GM23338 (cell line): ENCODE measurements around the gene ZFP62.

Source experiments
- CREB1 ChIP-seq: fragments of 250-450 bp; sonication (Bioruptor Pico); IDR thresholded peaks from 2 replicates; pipeline ENCODE4 v1.5.0; 2020; ENCODE audit warnings: low read depth, mild to moderate bottlenecking, moderate library complexity
- CTCF ChIP-seq, 2 experiments: fragments of 200-600 bp in 1 of 2; sonication (generic) in 1 of 2; conservative IDR thresholded peaks; 2 replicates each; pipeline versions ENCODE4 v1.5.1 to v1.6.1; 2016 to 2017; ENCODE audit warnings: antibody characterized with exemption in 2 of 2, low read depth in 2 of 2, mild to moderate bottlenecking in 2 of 2, moderate library complexity in 1 of 2
- ETS1 ChIP-seq: IDR thresholded peaks from 2 replicates; pipeline ENCODE4 v1.6.1; 2016; ENCODE audit warnings: antibody characterized with exemption
- EZH2 ChIP-seq: fragments of 200-600 bp; sonication (generic); IDR thresholded peaks from one replicate; pipeline ENCODE4 v1.8.0; 2017; ENCODE audit warnings: antibody characterized with exemption, mild to moderate bottlenecking, low read depth; ENCODE audit not compliant: unreplicated experiment
- EZH2phosphoT487 ChIP-seq: fragments of 200-600 bp; sonication (generic); IDR thresholded peaks from one replicate; pipeline ENCODE4 v1.8.1; 2018; ENCODE audit warnings: antibody characterized with exemption; ENCODE audit not compliant: unreplicated experiment
- JUNB ChIP-seq: IDR thresholded peaks from one replicate; pipeline ENCODE4 v1.6.1; 2016; ENCODE audit warnings: antibody characterized with exemption; ENCODE audit not compliant: unreplicated experiment
- NANOG ChIP-seq: IDR thresholded peaks from 2 replicates; pipeline ENCODE4 v1.6.1; 2016; ENCODE audit warnings: antibody characterized with exemption, borderline replicate concordance
- POLR2AphosphoS5 ChIP-seq: IDR thresholded peaks from 2 replicates; pipeline ENCODE4 v1.6.1; 2016; ENCODE audit warnings: antibody characterized with exemption, low read depth
- STAT1 ChIP-seq: IDR thresholded peaks from one replicate; pipeline ENCODE4 v1.6.1; 2016; ENCODE audit warnings: antibody characterized with exemption; ENCODE audit not compliant: unreplicated experiment
- ZNF114 ChIP-seq: fragments of 250-450 bp; sonication (Bioruptor Pico); IDR thresholded peaks from 2 replicates; pipeline ENCODE4 v1.5.0; 2020; ENCODE audit warnings: mild to moderate bottlenecking, moderate library complexity
- ZNF331 ChIP-seq: fragments of 250-450 bp; sonication (Bioruptor Pico); IDR thresholded peaks from 2 replicates; pipeline ENCODE4 v1.5.0; 2020; ENCODE audit warnings: low read depth, mild to moderate bottlenecking, moderate library complexity
- TF ChIP-seq, protein P1 (sequence below): IDR thresholded peaks from one replicate; pipeline ENCODE4 v1.6.1; 2018; ENCODE audit warnings: antibody characterized with exemption; ENCODE audit not compliant: unreplicated experiment
- TF ChIP-seq, protein P2 (sequence below): fragments of 250-450 bp; sonication (Bioruptor Pico); IDR thresholded peaks from 2 replicates; pipeline ENCODE4 v1.5.0; 2020; ENCODE audit warnings: mild to moderate bottlenecking, moderate library complexity

DNA sequence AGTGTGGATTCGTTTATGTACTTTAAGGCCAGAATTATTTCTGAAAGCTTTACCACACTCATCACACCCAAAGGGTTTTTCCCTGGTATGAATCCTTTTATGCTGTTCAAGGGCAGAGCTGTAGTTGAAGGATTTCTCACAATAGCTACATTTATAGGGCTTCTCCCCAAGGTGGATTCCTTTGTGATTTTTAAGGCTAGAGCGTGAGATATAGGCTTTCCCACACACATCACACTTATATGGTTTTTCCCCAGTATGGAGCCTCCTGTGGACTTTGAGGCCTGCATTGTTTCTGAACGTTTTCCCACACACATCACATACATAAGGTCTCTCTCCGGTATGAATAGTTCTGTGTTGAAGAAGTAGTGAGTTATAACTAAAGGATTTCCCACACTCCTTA, 11.2 kb downstream of the ZFP62 start:
- TF ChIP-seq POLR2AphosphoS5 (no peak), CTCF (conservative IDR thresholded peaks at IDR 0.05; ENCODE audit: low read depth in 2 of 2) (no peak), CREB1 (CRISPR knock-in tag) (no peak), EZH2 (no peak), ZNF331 (CRISPR knock-in tag) (no peak), JUNB (no peak), EZH2phosphoT487 (no peak), ZNF114 (CRISPR knock-in tag) (no peak), NANOG (no peak), ETS1 (no peak), STAT1 (no peak)
- TF ChIP-seq, protein P1, sequence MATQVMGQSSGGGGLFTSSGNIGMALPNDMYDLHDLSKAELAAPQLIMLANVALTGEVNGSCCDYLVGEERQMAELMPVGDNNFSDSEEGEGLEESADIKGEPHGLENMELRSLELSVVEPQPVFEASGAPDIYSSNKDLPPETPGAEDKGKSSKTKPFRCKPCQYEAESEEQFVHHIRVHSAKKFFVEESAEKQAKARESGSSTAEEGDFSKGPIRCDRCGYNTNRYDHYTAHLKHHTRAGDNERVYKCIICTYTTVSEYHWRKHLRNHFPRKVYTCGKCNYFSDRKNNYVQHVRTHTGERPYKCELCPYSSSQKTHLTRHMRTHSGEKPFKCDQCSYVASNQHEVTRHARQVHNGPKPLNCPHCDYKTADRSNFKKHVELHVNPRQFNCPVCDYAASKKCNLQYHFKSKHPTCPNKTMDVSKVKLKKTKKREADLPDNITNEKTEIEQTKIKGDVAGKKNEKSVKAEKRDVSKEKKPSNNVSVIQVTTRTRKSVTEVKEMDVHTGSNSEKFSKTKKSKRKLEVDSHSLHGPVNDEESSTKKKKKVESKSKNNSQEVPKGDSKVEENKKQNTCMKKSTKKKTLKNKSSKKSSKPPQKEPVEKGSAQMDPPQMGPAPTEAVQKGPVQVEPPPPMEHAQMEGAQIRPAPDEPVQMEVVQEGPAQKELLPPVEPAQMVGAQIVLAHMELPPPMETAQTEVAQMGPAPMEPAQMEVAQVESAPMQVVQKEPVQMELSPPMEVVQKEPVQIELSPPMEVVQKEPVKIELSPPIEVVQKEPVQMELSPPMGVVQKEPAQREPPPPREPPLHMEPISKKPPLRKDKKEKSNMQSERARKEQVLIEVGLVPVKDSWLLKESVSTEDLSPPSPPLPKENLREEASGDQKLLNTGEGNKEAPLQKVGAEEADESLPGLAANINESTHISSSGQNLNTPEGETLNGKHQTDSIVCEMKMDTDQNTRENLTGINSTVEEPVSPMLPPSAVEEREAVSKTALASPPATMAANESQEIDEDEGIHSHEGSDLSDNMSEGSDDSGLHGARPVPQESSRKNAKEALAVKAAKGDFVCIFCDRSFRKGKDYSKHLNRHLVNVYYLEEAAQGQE, result no peak
- TF ChIP-seq, protein P2, sequence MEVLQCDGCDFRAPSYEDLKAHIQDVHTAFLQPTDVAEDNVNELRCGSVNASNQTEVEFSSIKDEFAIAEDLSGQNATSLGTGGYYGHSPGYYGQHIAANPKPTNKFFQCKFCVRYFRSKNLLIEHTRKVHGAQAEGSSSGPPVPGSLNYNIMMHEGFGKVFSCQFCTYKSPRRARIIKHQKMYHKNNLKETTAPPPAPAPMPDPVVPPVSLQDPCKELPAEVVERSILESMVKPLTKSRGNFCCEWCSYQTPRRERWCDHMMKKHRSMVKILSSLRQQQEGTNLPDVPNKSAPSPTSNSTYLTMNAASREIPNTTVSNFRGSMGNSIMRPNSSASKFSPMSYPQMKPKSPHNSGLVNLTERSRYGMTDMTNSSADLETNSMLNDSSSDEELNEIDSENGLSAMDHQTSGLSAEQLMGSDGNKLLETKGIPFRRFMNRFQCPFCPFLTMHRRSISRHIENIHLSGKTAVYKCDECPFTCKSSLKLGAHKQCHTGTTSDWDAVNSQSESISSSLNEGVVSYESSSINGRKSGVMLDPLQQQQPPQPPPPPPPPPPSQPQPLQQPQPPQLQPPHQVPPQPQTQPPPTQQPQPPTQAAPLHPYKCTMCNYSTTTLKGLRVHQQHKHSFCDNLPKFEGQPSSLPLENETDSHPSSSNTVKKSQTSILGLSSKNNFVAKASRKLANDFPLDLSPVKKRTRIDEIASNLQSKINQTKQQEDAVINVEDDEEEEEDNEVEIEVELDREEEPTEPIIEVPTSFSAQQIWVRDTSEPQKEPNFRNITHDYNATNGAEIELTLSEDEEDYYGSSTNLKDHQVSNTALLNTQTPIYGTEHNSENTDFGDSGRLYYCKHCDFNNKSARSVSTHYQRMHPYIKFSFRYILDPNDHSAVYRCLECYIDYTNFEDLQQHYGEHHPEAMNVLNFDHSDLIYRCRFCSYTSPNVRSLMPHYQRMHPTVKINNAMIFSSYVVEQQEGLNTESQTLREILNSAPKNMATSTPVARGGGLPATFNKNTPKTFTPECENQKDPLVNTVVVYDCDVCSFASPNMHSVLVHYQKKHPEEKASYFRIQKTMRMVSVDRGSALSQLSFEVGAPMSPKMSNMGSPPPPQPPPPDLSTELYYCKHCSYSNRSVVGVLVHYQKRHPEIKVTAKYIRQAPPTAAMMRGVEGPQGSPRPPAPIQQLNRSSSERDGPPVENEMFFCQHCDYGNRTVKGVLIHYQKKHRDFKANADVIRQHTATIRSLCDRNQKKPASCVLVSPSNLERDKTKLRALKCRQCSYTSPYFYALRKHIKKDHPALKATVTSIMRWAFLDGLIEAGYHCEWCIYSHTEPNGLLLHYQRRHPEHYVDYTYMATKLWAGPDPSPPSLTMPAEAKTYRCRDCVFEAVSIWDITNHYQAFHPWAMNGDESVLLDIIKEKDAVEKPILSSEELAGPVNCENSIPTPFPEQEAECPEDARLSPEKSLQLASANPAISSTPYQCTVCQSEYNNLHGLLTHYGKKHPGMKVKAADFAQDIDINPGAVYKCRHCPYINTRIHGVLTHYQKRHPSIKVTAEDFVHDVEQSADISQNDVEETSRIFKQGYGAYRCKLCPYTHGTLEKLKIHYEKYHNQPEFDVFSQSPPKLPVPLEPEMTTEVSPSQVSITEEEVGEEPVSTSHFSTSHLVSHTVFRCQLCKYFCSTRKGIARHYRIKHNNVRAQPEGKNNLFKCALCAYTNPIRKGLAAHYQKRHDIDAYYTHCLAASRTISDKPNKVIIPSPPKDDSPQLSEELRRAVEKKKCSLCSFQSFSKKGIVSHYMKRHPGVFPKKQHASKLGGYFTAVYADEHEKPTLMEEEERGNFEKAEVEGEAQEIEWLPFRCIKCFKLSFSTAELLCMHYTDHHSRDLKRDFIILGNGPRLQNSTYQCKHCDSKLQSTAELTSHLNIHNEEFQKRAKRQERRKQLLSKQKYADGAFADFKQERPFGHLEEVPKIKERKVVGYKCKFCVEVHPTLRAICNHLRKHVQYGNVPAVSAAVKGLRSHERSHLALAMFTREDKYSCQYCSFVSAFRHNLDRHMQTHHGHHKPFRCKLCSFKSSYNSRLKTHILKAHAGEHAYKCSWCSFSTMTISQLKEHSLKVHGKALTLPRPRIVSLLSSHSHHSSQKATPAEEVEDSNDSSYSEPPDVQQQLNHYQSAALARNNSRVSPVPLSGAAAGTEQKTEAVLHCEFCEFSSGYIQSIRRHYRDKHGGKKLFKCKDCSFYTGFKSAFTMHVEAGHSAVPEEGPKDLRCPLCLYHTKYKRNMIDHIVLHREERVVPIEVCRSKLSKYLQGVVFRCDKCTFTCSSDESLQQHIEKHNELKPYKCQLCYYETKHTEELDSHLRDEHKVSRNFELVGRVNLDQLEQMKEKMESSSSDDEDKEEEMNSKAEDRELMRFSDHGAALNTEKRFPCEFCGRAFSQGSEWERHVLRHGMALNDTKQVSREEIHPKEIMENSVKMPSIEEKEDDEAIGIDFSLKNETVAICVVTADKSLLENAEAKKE, result no peak
